GM19351 (cell line): ENCODE data around the gene HYI.
"Not testable (repeated sequence)": the region's sequence is repeated elsewhere in the genome, so short reads cannot be mapped to it uniquely, and the experiment has no call there.

Experiments
- ATAC-seq: cut with Tn5 transposase; IDR thresholded peaks from one replicate; pipeline ENCODE4 v1.9.1; 2021; ENCODE audit warnings: mild to moderate bottlenecking, moderate library complexity; ENCODE audit not compliant: unreplicated experiment

The HYI gene

DNA sequence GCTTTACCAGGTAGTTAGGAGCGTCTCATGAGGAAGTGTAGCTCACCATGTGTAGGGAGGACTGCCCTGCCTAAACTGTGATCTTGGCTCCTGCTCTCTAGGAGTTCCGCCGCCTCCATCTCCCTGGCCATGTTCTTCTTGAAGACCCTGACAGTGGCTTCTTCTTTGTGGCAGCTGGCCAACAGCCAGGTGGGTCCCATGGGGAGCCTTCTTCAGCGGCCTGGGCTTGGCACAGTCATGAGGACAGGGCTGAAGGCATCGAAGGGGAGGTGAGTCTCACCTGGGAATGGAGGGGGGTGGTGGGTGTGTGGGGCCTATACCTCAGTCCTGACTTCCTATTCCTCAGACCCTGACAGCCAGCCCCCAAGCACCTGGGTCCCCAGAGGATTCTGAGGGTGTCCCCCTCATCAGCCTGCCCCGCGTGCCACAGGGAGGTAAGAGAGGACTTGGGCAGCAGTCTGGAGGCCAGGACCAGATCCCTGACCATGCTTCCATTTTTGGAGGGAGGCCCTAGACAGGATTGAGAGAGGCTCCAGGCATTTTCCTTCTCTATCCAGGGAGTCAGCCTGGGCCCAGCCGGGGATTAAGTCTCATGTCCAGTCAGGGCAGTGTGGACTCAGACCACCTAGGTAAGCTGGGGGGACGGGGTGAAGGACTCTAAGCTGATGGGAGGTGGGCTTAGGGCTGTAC lies 21.4 kb downstream of the HYI start:
- ATAC-seq: no peak

- ATAC-seq: no peak
Measured at GRCh38 chr1:43431676-43432075, 22.1 kb downstream of the HYI start.

DNA sequence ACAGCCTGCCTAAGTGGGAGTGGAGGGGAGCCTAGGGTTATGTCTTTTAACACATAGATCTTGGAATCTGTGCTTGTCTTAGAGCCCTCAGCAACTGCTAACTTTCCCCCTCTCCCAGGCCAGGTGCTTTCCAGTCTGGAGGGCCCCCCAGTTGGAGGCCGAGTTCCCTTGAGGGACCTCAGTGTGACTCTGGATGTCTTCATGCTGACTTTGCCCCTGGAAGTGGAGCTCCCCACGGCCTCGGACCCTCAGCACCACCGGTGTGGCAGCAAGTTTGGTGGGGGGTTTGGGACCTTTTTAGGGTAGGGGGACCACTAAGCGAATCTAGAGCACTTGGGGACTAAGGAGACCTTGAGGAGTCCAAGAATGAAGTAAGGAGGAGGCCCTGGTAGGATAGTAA lies 22.9 kb downstream of the HYI start:
- ATAC-seq: no peak

DNA sequence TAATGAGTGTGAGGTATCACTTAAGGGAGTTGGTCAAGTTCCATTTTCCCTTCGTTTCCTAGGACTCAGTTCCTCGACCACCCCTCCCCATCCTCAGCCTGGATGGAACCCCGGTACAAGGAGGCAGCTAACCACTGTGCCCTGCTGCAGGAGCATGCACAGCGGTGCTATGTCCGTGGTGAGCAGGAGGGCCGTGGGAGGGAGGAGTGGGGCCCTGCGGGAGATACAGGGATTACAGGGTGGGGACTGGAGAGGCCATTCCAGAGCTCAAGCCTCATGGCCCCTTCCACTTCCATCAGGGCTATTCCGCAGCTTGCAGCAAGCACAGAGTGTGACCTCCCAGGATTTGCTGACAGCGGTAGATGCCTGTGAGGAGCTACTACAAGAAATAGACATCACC lies 25.8 kb downstream of the HYI start:
- no peak for ATAC-seq

GRCh38 chr1:43427524-43427923 lies 26.2 kb downstream of the HYI start:
- ATAC-seq: no peak

DNA sequence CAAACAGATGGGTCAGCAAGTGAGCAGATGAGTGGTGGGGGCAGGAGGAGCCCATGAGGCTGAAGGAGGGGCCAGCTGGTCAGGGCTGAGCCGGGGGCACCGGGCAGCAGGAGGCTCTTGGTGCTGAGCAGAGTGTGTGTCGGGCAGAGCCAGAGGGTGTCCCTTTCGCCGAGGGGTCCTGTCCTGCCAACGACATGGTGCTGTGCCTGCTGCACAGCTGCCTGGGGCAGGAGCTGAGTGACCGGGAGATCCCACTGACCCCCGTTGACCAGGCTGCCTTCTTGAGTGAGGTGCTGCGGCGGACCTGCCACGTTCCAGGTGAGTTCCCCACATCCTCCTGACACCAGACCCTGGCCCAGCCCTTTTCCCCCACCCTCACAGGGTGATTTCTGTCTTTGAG lies 27.5 kb downstream of the HYI start:
- no peak for ATAC-seq

DNA sequence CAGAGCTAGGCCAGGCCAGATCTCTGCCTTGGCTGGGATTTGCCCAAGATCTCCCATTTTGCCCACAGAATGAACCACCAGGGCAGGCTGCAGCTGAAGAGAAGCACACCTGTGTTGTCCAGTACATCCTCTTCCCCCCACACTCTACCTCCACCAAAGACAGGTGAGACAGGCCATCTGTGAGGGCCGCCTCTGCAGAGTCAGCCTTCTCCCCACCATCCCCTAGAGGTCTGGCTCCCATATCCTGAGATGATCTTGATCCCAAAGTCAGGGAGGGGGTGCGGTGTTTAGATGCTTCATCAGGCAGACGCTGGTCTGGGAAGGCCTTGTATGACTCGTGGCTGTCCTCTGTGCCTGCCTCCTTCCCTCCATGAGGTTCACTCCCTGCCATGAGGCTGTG lies 28.7 kb downstream of the HYI start:
- no peak for ATAC-seq

DNA sequence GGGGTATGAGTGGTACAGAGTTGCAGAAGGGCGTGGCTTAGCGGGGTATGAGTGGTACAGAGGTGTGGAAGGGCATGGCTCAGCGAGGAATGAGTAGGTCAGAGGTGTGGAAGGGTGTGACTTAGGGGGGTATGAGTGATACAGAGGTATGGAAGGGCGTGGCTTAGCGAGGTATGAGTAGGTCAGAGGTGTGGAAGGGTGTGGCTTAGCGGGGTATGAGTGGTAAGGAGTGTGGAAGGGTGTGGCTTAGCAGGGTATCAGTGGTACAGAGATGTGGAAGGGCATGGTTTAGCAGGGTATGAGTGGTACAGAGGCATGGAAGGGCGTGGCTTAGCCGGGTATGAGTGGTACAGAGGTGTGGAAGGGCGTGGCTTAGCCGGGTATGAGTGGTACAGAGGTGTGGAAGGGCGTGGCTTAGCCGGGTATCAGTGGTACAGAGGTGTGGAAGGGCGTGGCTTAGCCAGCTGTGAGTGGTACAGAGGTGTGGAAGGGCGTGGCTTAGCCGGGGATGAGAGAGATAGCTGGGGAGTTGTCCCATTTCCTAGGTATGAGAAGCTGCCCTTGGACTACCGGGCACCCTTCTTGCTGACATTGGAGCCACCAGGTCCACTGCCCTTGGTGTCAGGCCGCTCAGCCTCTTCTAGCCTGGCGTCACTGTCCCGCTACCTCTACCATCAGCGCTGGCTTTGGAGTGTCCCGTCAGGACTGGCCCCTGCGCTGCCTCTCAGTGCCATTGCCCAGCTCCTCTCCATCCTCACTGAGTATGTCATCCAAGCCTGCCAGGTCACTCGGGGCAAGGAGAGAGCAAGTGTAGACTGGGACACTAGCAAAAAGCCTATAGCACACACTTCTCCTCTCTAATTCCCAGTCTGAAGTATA lies 29.8 kb downstream of the HYI start:
- ATAC-seq: no peak

DNA sequence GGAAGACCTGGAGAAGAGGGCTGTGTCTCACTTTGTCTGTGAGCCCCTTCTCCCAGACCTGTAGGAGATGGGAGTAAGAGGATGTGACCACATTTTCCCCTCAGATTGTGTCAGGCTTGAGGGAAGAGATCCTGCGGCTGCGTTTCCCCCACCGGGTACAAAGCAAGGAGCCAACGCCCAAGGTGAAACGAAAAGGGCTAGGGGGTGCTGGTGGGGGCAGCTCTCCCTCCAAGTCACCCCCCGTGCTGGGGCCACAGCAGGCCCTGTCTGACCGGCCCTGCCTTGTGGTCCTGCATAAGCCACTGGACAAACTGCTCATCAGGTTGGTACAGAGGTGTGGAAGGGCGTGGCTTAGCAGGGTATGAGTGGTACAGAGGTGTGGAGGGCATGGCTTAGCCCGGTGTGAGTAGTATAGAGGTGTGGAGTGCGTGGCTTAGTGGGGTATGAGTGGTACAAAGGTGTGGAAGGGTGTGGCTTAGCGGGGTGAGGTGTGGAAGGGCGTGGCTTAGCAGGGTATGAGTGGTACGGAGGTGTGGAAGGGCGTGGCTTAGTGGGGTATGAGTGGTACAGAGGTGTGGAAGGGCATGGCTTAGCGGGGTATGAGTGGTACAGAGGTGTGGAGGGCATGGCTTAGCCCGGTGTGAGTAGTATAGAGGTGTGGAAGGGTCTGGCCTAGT lies 30.6 kb downstream of the HYI start:
- ATAC-seq: no peak

DNA sequence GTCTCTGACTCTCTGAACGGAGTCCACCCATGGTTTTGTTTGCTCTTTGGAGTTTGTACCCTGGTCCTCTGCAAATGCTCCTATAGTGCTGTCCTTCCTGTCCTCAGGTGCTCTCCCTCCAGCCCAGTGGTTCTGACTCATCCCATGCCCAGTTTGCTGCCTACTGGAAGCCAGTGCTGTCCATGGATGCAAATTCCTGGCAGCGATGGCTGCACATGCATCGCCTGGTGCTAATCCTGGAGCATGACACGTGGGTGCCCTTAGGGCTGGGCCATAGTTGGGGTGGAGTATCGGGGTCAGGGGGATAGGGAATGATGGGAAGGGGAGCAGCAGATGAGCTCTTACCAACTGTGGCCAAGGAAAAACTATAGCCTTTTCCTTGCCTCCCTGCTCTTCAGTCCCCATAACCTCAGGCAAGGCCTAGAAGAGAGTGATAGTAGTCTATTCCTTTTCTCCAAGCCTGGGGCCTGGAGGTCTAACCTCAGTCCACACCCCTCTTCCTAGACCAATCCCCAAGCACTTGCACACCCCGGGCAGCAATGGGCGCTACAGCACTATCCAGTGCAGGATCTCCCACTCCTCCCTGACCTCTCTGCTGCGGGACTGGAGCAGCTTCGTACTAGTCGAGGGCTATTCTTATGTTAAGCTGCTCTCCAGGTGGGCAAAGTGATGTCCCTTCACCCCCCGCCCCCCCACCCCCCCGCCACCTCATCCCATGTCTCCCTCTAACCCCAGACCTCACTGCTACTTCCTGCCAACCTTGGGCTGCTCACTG lies 31.6 kb downstream of the HYI start:
- ATAC-seq: no peak

GRCh38 chr1:43421396-43421795 lies 32.3 kb downstream of the HYI start:
- no peak for ATAC-seq

DNA sequence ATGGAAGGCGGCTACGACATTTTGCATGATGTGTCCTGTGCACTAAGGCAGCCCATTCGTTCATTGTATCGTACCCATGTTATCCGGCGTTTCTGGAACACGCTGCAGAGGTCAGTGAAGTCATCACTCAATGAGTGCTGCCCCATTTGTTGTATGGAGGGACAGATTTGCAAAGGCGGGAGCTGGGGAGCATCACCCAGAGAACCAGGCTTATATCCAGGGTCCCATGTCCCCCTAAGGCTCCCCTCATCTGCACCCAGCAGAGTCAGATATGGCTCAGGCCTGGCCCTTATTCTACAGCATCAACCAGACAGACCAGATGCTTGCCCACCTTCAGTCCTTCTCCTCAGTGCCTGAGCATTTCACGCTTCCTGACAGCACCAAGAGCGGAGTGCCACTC lies 32.9 kb downstream of the HYI start:
- no peak for ATAC-seq

- ATAC-seq: no peak
Measured at GRCh38 chr1:43419627-43420425, 33.9 kb downstream of the HYI start.

GRCh38 chr1:43418858-43419257 lies 34.9 kb downstream of the HYI start:
- no peak for ATAC-seq

- no peak for ATAC-seq
Measured at GRCh38 chr1:43415901-43416300, 37.8 kb downstream of the HYI start.

- no peak for ATAC-seq
Measured at GRCh38 chr1:43414634-43415223, 39.0 kb downstream of the HYI start.

DNA sequence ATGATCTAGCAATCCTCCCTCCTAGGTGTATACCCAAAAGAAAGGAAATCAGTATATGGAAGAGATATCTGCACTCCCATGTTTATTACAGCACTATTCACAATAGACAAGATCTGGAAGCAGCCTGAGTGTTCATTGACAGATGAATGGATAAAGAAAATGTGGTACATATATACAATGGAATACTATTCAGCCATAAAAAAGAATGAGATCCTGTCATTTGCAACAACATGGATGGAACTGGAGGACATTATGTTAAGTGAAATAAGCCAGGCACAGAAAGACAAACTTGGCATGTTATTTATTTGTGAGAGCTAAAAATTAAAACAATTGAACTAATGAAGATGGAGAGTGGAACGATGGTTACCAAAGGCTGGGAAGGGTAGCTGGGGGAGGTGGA lies 40.3 kb downstream of the HYI start:
- ATAC-seq: not testable (repeated sequence)

- no peak for ATAC-seq
Measured at GRCh38 chr1:43410571-43410970, 43.2 kb downstream of the HYI start.

DNA sequence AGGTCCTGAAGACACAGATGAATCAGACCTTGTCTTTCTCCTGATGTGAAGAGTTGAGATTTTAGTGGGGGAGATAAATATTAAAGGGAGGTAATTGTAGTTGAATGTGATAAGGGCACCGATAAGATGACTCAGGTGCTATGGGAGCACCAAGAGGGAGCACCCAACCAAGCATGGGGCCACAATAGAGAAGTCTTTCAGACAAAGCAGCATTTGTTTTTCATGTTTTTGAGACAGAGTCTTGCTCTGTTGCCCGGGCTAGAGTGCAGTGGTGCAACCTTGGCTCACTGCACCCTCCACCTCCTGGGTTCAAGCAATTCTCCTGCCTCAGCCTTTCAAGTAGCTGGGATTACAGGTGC lies 47.9 kb downstream of the HYI start:
- ATAC-seq: no peak
